Measurements from ENCODE around the gene KIF25.

The KIF25 gene

GRCh38 chr6:168091381-168092264 lies 94.2 kb downstream of the KIF25 start:
- DNase-seq: no peak

DNA sequence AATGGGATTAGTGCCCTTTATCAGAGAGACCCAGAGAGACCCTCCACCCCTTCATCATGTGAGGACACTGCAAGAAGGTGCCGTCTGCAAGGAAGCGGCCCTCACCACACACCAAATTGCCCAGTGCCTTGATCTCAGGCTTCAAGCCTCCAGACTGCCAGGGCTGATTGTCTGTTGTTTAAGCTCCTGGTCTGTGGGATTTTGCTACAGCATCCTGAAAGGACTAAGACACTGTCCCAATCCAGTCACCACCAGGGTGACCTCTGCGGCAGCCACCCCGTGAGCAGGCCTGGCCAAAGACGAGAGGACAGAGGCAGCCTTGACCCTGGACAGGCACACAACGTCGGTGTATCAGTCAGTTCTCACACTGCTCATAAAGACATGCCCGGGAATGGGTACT lies 95.1 kb downstream of the KIF25 start:
- DNase-seq: no peak

GRCh38 chr6:168093071-168093505 lies 95.6 kb downstream of the KIF25 start:
- DNase-seq: no peak

DNA sequence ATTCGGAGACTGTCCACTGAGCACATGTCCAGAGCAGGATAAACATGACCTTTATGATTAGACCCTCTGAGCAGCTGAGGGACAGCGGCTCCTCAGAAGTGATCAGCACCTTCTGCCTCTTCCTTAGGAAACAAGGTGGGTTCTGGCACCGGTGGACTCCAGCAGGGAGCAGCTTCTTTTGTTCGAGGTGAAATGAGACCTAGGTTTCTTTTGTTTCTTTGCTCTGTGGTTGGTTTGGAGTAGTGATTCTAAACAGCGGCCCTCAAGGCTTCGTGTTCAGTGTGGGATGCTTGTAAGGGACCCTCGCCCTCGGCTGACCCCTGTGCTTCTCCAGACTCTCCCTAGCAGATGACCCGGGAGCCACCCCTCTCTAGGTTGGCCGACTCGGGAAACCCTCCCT lies 96.2 kb downstream of the KIF25 start:
- DNase-seq: no peak
